Measurements from ENCODE around the gene IRAK3.
A peak's percentile ranks its signal among the peaks of the same experiment; 100 is the strongest.
"Not testable (repeated sequence)": the region's sequence is repeated elsewhere in the genome, so short reads cannot be mapped to it uniquely, and the experiment has no call there.

IRAK3 gene

DNA sequence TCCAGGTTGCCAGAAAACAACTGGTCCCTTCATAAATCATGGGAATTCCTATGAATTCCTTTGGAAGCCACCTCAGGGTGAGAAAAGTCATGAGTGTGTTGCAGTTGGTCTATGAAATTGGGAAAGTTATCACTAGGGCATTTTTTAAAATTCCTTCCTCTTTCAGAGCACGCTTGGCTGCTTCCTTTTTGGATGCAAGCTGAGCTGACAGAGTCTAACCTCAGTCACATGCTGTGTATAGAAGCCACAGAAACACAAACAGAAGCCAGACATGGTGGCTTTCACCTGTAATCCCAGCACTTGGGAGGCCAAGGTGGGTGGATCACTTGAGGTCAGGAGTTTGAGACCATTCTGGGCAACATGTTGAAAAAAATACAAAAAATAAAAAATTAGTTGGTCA, 91.5 kb downstream of the IRAK3 start:
- Mint-ChIP-seq H3K4me3 (no peak overlapping the region), H3K9me3 (ENCODE audit: low read depth) (peaks cover 7% of the 10 kb centered on the region), H3K27me3 (no peaks in the 10 kb centered on the region), H3K4me1 (ENCODE audit: low read depth) (peaks cover 53% of the 10 kb centered on the region), H3K27ac (no peak overlapping the region), H3K36me3 (peaks cover 6% of the 10 kb centered on the region)

DNA sequence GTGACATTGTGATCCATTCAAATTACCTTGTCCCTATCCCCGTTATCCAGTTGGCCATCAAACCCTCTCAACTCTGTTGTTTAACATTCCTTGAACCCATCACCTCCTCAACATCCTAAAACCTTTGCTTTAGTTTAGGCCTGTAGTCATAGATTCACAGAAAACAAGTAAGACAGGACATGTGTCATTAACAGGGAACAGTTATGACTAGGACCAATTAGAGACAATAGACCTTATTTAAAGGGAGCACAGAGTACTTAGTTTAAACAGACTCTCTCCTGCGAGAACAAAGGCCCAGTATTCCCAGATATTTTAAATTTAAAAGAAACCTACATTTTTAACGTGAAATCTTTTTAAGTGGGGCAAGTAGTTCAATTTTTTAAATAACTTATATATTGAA, 93.2 kb downstream of the IRAK3 start:
- Mint-ChIP-seq H3K4me1 (ENCODE audit: low read depth) (peaks cover 57% of the 10 kb centered on the region), H3K9me3 (ENCODE audit: low read depth) (peaks cover 7% of the 10 kb centered on the region), H3K36me3 (peaks cover 6% of the 10 kb centered on the region), H3K27ac (no peak overlapping the region), H3K4me3 (no peak overlapping the region), H3K27me3 (no peaks in the 10 kb centered on the region)

DNA sequence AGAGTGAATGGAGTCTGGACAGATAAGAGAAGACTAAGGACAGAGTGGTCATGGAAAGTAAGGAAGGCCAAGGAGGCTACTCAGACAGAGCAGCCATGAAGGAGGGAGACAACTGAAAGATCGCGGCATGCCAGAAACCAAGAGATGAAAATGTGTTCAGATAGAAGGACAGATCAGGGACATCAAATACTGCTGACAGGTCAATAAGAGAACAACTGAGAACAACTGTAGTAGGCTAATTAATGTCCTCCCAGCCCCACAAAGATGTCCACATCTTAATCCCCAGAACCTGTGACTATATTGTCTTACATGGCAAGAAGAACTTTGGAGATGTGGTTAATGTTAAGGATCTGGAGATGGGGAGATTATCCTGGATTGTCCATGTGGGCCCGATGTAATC, 98.3 kb downstream of the IRAK3 start:
- Mint-ChIP-seq H3K4me1 (ENCODE audit: low read depth) (peaks cover 80% of the 10 kb centered on the region), H3K4me3 (peak overlapping the region; percentile 31), H3K9me3 (ENCODE audit: low read depth) (no peaks in the 10 kb centered on the region), H3K27ac (peak overlapping the region; percentile 52), H3K36me3 (no peaks in the 10 kb centered on the region), H3K27me3 (no peaks in the 10 kb centered on the region)

DNA sequence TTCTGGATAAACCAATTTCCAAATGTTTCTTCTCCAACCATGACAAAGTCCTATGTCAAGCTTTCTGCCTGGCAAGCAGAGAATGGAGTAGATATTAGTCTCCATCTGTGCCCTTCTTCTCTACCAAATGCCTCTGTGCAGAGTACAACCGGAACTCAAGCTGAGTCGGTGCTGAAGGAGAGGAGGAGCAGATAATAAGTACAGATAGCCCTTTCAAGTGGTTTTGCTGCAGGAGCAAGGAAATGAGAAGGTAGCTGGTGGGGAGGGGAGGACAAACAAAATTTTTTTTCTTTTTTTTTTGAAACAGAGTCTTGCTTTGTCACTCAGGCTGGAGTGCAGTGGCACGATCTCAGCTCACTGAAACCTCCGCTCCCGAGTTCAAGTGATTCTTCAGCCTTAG, 99.1 kb downstream of the IRAK3 start:
- H3K9me3 Mint-ChIP-seq (ENCODE audit: low read depth) = no peaks in the 10 kb centered on the region
- peak overlapping the region; percentile 68 for H3K4me3 Mint-ChIP-seq
- peaks cover 81% of the 10 kb centered on the region for H3K4me1 Mint-ChIP-seq (ENCODE audit: low read depth)
- no peaks in the 10 kb centered on the region for H3K36me3 Mint-ChIP-seq
- H3K27ac Mint-ChIP-seq = peak overlapping the region; percentile 74
- H3K27me3 Mint-ChIP-seq = no peaks in the 10 kb centered on the region

DNA sequence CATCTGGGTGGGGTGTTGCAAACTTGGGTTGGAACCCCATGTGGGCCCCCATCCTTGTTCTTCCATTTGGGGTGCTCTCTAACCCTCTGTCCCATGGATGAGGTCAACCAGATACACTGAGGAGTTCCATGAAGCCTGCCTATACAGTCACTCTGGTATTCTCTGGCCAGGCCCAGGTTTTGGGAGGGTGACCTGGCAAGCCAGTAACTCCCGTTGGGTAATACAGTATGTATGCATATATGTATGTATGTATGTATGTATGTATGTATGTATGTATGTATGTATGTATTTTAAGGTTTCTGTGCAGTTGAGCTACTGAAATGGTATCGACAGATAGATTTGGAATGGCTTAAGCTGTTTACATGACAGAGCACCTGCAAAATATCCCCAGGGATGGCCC, 100.5 kb downstream of the IRAK3 start:
- H3K27ac Mint-ChIP-seq = peak overlapping the region; percentile 82
- no peaks in the 10 kb centered on the region for H3K27me3 Mint-ChIP-seq
- no peak overlapping the region for H3K4me3 Mint-ChIP-seq
- H3K9me3 Mint-ChIP-seq (ENCODE audit: low read depth) = no peaks in the 10 kb centered on the region
- H3K4me1 Mint-ChIP-seq (ENCODE audit: low read depth) = peaks cover 72% of the 10 kb centered on the region
- H3K36me3 Mint-ChIP-seq = no peaks in the 10 kb centered on the region

DNA sequence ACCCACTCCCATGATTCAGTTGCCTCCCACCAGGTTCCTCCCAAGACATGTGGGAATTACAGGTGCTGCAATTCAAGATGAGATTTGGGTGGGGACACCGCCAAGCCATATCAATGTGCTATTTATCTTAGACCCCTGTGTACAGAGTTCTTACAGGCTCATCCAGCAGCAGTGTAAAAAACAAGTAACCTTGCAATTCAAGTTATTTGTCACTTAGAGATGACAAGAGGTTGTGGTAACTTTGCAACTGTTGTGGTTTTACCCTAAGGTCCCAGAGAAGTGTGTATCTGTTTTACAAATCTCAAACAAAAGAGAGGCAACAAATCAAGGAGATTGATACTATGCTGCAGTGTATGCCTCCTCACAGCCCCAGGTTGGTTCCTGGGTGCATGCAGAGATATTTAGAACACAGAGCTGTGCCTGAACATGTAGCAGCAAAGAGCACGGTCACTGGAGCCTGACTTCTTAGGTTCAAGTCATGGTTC, 101.7 kb downstream of the IRAK3 start:
- Mint-ChIP-seq H3K4me3 (no peak overlapping the region), H3K36me3 (no peaks in the 10 kb centered on the region), H3K4me1 (ENCODE audit: low read depth) (peaks cover 67% of the 10 kb centered on the region), H3K9me3 (ENCODE audit: low read depth) (no peaks in the 10 kb centered on the region), H3K27me3 (no peaks in the 10 kb centered on the region), H3K27ac (peak overlapping the region; percentile 82)

DNA sequence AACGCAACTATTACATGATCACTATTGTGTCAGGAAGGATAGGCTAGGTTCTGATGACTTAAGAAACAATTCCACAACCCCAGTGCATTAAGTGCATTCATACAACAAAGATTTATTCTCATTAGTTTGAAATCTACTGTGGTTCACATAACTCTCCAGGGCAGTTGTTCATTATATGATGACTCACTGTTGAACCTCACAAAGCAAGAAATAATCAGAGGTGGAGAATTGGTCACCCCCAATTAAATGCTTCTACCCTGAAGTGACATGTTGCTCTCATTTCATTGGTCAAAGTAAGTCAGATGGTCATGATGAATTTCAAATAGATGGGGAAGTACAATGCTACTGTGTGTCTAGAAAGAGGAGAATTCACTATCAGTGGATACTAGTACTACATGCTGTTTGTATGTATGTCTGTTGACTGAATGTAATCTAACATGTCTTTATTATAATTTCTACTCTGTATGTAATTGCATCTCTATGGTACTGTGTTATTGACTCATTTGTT, 107.2 kb downstream of the IRAK3 start:
- Mint-ChIP-seq H3K4me3 (no peak overlapping the region), H3K36me3 (no peaks in the 10 kb centered on the region), H3K27ac (no peak overlapping the region), H3K27me3 (no peaks in the 10 kb centered on the region), H3K9me3 (ENCODE audit: low read depth) (no peaks in the 10 kb centered on the region), H3K4me1 (ENCODE audit: low read depth) (peaks cover 39% of the 10 kb centered on the region)

DNA sequence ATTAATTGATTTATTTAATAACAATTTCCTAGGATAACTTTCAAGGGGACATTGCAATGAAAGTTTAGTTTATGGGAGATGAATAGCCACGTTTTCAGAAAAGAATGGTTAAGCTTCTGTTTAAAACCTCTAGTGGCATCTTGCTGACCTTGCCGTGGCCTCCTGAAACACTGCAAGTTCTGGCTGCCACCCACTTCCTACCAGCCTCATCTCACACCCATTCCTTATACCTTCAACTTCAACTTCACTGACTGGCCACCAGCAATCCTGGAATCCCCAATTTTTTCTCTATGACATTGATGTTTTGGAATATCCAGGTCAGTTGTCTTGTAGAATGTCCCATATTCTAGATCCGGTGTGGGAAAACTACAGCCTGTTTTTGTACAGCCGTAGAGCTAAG, 108.1 kb downstream of the IRAK3 start:
- Mint-ChIP-seq H3K9me3 (ENCODE audit: low read depth) (no peaks in the 10 kb centered on the region), H3K36me3 (no peaks in the 10 kb centered on the region), H3K27me3 (no peaks in the 10 kb centered on the region), H3K4me1 (ENCODE audit: low read depth) (peaks cover 37% of the 10 kb centered on the region), H3K27ac (no peak overlapping the region), H3K4me3 (no peak overlapping the region)

DNA sequence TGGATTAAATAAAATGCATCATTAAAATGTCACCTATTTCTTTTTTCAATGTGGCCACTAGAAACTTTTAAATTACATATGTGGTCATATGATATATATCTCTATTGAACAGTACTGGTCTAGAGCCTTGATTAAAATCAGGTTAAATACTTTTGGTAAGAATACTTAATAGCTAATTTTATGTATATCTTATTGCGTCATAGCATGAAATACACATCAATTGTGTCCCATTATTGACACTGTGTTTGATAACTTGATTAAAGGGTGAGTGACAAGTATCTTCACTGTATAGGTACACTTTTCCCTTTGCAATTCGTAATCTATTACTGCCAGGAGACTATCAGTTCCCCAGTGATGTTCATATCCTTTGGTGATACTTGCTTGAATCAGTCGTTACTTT, 108.9 kb downstream of the IRAK3 start:
- Mint-ChIP-seq H3K36me3 (no peaks in the 10 kb centered on the region), H3K4me3 (no peak overlapping the region), H3K27ac (no peak overlapping the region), H3K27me3 (no peaks in the 10 kb centered on the region), H3K4me1 (ENCODE audit: low read depth) (peaks cover 38% of the 10 kb centered on the region), H3K9me3 (ENCODE audit: low read depth) (no peaks in the 10 kb centered on the region)

DNA sequence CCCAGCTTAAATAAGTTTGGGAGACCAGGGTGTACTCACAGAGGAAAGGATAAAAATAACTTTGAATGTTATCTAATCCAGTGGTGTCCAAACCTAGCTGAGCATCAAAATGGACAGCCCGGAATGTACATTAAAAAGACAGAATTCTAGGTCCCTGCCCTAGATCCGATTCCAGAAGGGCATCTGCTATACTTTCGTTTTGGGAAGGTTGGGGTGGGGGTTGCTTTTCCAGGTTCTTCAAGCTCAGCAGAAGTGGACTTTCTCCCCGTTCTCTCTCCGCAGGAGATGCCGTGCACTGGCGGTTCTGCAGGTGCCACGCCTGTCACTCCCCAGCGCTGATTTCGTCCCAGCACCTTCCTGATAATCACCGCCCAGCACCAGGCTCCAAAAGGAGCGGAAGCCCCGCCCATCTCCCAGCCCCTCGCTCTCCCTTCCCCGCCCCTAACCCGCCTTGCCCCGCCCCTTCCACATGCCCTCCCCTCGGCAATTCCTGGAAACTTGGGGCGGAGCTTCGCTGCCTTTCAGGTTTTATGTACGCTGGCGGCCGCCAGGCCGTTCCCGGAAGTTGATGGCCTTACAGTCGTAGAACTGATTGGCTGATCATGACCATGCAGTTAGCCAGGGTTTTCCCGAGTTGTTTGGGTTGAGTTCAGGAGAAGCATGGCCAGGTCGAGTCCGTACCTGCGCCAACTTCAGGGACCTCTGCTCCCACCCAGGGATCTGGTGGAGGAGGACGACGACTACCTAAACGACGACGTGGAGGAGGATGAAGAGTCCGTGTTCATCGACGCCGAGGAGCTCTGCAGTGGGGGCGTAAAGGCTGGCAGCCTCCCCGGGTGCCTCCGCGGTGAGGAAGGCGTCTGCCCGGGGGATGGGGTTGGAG, 113.2 kb downstream of the IRAK3 start, which contains the start of gene HELB:
HELB (plus strand) TSS at position 550 of the 883 bp plus-strand sequence; CDS start at position 661, 111 bp downstream.
- peak within 1 kb of the TSS; percentile 99 for H3K4me3 Mint-ChIP-seq
- peaks cover 57% of the 10 kb centered on the region for H3K4me1 Mint-ChIP-seq (ENCODE audit: low read depth)
- no peaks in the 10 kb centered on the region for H3K27me3 Mint-ChIP-seq
- peaks cover 5% of the 10 kb centered on the region for H3K36me3 Mint-ChIP-seq
- peak within 1 kb of the TSS; percentile 100 for H3K27ac Mint-ChIP-seq
- no peaks in the 10 kb centered on the region for H3K9me3 Mint-ChIP-seq (ENCODE audit: low read depth)

DNA sequence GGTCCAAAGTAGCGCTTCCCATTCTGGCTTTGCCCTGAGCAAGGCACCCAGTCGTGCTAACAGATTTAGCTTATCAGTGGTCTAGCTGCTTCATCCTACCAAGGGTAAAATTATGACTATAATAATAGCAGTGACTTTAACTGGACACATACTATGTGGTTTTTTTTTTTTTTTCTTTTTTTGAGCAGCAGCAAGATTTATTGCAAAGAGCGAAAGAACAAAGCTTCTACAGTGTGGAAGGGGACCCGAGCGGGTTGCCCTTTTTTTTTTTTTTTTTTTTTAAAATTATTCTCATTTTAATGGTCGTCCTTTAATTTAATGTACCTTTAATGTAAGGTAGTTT, 113.8 kb downstream of the IRAK3 start:
- Mint-ChIP-seq H3K4me3 (peak overlapping the region; percentile 99), H3K36me3 (peaks cover 5% of the 10 kb centered on the region), H3K9me3 (ENCODE audit: low read depth) (no peaks in the 10 kb centered on the region), H3K27me3 (no peaks in the 10 kb centered on the region), H3K27ac (peak overlapping the region; percentile 100), H3K4me1 (ENCODE audit: low read depth) (peaks cover 57% of the 10 kb centered on the region)

DNA sequence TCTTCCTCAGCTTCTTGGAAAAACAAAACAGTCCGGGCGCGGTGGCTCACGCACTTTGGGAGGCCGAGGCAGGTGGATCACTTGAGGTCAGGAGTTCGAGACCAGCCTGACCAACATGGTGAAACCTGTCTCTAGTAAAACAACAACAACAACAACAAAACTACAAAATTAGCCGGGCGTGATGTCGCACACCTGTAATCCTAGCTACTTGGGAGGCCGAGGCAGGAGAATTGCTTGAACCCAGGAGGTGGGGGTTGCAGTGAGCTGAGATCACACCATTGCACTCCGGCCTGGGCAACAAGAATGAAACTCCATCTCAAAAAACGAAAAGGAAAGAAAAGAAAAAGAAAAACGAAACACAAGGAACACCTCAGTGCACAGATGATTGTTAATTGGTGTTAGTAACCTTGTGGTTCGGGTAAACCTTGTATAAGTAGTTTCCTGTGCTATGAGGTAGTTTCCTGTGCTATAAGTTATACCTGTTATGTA, 114.3 kb downstream of the IRAK3 start:
- not testable (repeated sequence) for H3K36me3 Mint-ChIP-seq; H3K27me3 Mint-ChIP-seq; H3K9me3 Mint-ChIP-seq (ENCODE audit: low read depth)
- Mint-ChIP-seq H3K4me3 (peak overlapping the region; percentile 99), H3K4me1 (ENCODE audit: low read depth) (peaks cover 62% of the 10 kb centered on the region), H3K27ac (peak overlapping the region; percentile 100)

Measured in activated naive CD8-positive, alpha-beta T cell (primary cell).